ENCODE results near the gene SUMO3. TPM values are rescaled to one million over a fixed set of nuclear protein-coding genes. Genes with fewer than 3 reads are reported as not detected.

Gene SUMO3
- total RNA-seq, 2 experiments from 2014 or later = 90.5 to 92.5 TPM

DNA sequence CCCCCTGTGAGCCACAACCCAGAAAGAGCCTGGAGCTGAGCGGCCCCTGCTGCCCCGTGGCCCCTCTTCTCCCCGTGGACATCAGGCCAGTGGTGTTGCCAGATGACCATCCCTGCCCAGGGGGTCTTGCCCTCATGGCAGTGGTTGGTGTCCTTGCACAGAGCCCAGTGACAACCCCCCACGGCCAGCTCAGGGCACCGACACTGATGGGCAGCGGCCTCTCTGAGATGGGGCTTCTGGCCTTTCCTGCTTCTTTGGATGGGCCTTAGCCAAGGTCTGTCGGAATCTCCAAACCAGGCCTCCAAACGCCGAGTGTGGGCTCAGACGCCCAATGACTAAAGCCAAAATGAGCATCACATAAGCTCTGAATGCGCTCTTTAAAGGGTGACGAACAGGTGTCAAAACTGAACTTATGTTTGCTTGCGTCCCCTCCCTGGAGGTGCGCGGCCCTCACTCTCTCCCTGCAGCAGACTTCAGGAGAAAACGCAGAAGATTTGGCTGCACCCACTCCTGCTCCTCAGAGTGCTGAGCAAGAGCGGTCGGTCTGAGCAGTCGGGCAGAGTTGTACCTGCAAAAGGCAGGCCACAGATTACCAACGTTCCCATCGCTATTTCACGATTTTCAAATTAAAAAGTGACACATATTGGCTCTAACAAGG is 58.1 kb downstream of the SUMO3 start:
- no peaks in the 10 kb centered on the region for H3K27me3 Mint-ChIP-seq
- no peak overlapping the region for H3K4me3 Mint-ChIP-seq
- H3K27ac Mint-ChIP-seq = no peak overlapping the region
- H3K36me3 Mint-ChIP-seq = no peaks in the 10 kb centered on the region
- no peaks in the 10 kb centered on the region for H3K4me1 Mint-ChIP-seq
- DNase-seq = no peak
- H3K9me3 Mint-ChIP-seq = no peaks in the 10 kb centered on the region

DNA sequence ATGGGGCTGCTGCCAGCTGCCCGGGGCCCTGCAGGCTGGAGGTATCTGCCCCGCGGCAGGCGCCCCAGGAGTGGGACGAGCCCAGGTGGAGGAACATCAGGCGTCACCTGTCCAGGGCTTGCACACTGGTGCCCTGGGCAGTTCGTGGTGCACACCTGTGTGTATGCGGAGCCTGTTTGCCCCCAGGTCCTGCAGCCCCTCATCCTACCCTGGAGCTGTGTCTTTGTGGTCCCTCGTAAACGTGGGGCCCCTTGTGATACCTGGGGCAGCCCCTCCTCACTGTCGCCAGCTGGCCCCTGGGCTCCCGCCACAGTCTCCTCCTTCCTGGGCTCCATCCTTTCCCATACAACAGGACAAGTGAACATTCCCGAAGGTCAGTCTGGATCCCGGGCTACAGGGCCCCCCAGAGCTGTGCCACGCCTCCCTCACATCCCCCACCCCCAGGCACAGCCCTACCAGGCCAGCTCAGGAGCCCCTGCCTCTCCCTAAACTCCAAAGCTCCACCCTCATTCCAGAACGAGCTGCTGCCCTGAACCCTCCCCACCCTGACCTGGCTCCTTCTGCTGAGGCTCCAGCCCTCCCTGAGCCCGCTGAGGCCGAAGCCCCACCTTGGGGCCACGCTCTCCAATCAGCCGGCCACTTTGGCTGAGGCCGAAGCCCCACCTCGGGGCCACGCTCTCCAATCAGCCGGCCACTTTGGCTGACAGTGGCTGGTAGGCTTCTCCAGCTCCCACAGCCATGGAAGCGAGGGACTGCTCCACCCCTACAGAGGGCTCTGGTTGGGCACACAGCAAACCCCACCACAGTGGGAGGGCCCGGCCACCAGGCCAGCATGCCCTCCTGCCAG is 58.9 kb downstream of the SUMO3 start:
- DNase-seq = no peak
- Mint-ChIP-seq H3K4me1 (no peaks in the 10 kb centered on the region), H3K4me3 (no peak overlapping the region), H3K9me3 (no peaks in the 10 kb centered on the region), H3K36me3 (no peaks in the 10 kb centered on the region), H3K27me3 (no peaks in the 10 kb centered on the region), H3K27ac (no peak overlapping the region)

- H3K27me3 Mint-ChIP-seq = no peaks in the 10 kb centered on the region
- no peaks in the 10 kb centered on the region for H3K9me3 Mint-ChIP-seq
- DNase-seq = no peak
- no peak overlapping the region for H3K4me3 Mint-ChIP-seq
- H3K27ac Mint-ChIP-seq = no peak overlapping the region
- no peaks in the 10 kb centered on the region for H3K36me3 Mint-ChIP-seq
- no peaks in the 10 kb centered on the region for H3K4me1 Mint-ChIP-seq
Observed at GRCh38 chr21:44758141-44758561, 59.7 kb downstream of the SUMO3 start.

DNA sequence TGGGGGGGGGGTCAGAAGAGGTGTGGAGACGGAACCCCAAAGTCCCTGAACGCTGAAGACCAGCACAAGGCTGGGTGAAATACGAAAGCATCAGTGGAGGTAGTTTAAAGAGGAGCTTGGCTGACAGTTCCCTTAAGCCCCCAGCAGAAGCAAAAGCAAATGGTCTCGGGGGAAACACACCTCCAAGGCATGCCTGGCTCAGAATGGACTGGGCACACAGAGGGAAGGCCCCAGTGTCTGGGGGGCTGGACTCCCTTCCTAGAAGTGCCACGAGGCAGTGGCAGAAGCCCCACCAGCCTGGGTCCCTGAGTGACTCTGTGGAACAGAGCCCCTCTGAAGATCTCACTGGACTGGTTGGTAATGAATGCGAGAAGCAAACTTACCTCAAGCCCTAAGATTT is 60.1 kb downstream of the SUMO3 start:
- DNase-seq = no peak
- no peaks in the 10 kb centered on the region for H3K27me3 Mint-ChIP-seq
- H3K9me3 Mint-ChIP-seq = no peaks in the 10 kb centered on the region
- H3K4me1 Mint-ChIP-seq = no peaks in the 10 kb centered on the region
- no peak overlapping the region for H3K4me3 Mint-ChIP-seq
- no peak overlapping the region for H3K27ac Mint-ChIP-seq
- H3K36me3 Mint-ChIP-seq = no peaks in the 10 kb centered on the region

GRCh38 chr21:44756423-44757185 is 61.3 kb downstream of the SUMO3 start:
- DNase-seq = no peak
- Mint-ChIP-seq H3K27me3 (peaks cover 5% of the 10 kb centered on the region), H3K27ac (no peak overlapping the region), H3K36me3 (no peaks in the 10 kb centered on the region), H3K9me3 (no peaks in the 10 kb centered on the region), H3K4me1 (no peaks in the 10 kb centered on the region), H3K4me3 (no peak overlapping the region)

Other genes starting within 250 kb of the SUMO3 start
- not detected for gene KRTAP10-4, start 244.3 kb downstream of the SUMO3 start, total RNA-seq
- not detected for gene KRTAP10-5, start 237.5 kb downstream of the SUMO3 start, total RNA-seq
- gene KRTAP10-6, start 225.6 kb downstream of the SUMO3 start, total RNA-seq = not detected
- gene KRTAP10-7, start 217.5 kb downstream of the SUMO3 start, total RNA-seq = not detected
- gene KRTAP10-8, start 206.0 kb downstream of the SUMO3 start, total RNA-seq = not detected
- not detected for gene KRTAP10-9, start 191.0 kb downstream of the SUMO3 start, total RNA-seq
- not detected for gene KRTAP10-10, start 180.7 kb downstream of the SUMO3 start, total RNA-seq
- gene KRTAP10-11, start 171.6 kb downstream of the SUMO3 start, total RNA-seq = not detected
- gene KRTAP12-4, start 163.4 kb downstream of the SUMO3 start, total RNA-seq = not detected
- not detected for gene KRTAP12-3, start 160.1 kb downstream of the SUMO3 start, total RNA-seq
- gene KRTAP12-2, start 151.1 kb downstream of the SUMO3 start, total RNA-seq = not detected
- not detected for gene KRTAP12-1, start 135.9 kb downstream of the SUMO3 start, total RNA-seq
- gene KRTAP10-12, start 120.9 kb downstream of the SUMO3 start, total RNA-seq = not detected
- not detected for gene TSPEAR, start 106.5 kb downstream of the SUMO3 start, total RNA-seq
- gene UBE2G2, start 16.2 kb downstream of the SUMO3 start, total RNA-seq = 100 to 1,000 TPM; 115 to 124 TPM
- gene PTTG1IP, start 55.6 kb upstream of the SUMO3 start, total RNA-seq = 10 to 100 TPM; 40.3 to 44.7 TPM
- gene ITGB2, start 102.8 kb upstream of the SUMO3 start, total RNA-seq = 100 to 1,000 TPM; 223 to 234 TPM
- 10 to 100 TPM; 85.9 to 93.6 TPM for gene SLX9, start 122.0 kb upstream of the SUMO3 start, total RNA-seq

All from activated naive CD8-positive, alpha-beta T cell treated with anti-CD3 and anti-CD28 coated beads for 36 hours (primary cell).